Measurements from ENCODE around the gene TEX14.
A peak's percentile ranks its signal among the peaks of the same experiment; 100 is the strongest.

DNA sequence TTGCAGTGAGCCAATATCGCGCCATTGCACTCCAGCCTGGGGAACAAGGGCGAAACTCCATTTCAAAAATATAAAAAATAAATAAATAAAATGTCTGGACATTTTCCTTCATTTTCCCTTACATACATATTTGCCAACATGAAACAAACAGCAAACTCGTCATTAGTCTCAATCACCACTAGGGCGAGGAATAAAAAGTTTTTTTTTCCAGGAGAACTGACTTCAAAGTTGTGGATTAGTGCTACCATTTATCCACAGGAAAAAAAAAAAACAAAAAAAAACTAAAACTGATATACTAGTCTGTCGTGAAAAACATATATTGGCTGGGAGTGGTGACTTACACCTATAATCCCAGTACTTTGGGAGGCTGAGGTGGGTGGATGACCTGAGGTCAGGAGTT, 100.4 kb downstream of the TEX14 start:
- TF ChIP-seq, protein P1, sequence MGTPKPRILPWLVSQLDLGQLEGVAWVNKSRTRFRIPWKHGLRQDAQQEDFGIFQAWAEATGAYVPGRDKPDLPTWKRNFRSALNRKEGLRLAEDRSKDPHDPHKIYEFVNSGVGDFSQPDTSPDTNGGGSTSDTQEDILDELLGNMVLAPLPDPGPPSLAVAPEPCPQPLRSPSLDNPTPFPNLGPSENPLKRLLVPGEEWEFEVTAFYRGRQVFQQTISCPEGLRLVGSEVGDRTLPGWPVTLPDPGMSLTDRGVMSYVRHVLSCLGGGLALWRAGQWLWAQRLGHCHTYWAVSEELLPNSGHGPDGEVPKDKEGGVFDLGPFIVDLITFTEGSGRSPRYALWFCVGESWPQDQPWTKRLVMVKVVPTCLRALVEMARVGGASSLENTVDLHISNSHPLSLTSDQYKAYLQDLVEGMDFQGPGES (IDR thresholded peaks at IDR 0.05; ENCODE audit: low read depth, low read length) = no peak
- TF ChIP-seq, protein P2, sequence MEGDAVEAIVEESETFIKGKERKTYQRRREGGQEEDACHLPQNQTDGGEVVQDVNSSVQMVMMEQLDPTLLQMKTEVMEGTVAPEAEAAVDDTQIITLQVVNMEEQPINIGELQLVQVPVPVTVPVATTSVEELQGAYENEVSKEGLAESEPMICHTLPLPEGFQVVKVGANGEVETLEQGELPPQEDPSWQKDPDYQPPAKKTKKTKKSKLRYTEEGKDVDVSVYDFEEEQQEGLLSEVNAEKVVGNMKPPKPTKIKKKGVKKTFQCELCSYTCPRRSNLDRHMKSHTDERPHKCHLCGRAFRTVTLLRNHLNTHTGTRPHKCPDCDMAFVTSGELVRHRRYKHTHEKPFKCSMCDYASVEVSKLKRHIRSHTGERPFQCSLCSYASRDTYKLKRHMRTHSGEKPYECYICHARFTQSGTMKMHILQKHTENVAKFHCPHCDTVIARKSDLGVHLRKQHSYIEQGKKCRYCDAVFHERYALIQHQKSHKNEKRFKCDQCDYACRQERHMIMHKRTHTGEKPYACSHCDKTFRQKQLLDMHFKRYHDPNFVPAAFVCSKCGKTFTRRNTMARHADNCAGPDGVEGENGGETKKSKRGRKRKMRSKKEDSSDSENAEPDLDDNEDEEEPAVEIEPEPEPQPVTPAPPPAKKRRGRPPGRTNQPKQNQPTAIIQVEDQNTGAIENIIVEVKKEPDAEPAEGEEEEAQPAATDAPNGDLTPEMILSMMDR (IDR thresholded peaks at IDR 0.05) = peak; percentile 39
- no peak for TF ChIP-seq YY1 (IDR thresholded peaks at IDR 0.05; ENCODE audit: low read depth)
- no peak for TF ChIP-seq SIN3A (IDR thresholded peaks at IDR 0.05; ENCODE audit: borderline replicate concordance, low read depth, low read length)
- no peak for TF ChIP-seq POLR2AphosphoS5 (IDR thresholded peaks at IDR 0.05; ENCODE audit: low read depth, low read length)
- no peak for TF ChIP-seq JUND (IDR thresholded peaks at IDR 0.05)
- no peak for TF ChIP-seq TCF12 (IDR thresholded peaks at IDR 0.05)
- no peak for TF ChIP-seq MXI1 (IDR thresholded peaks at IDR 0.05; ENCODE audit: low read depth, low read length)
- TF ChIP-seq FOXM1 (IDR thresholded peaks at IDR 0.05; ENCODE audit: low read depth) = no peak
- TF ChIP-seq, protein P3, sequence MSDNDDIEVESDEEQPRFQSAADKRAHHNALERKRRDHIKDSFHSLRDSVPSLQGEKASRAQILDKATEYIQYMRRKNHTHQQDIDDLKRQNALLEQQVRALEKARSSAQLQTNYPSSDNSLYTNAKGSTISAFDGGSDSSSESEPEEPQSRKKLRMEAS (IDR thresholded peaks at IDR 0.05; ENCODE audit: low read depth) = no peak
- no peak for TF ChIP-seq NRF1 (IDR thresholded peaks at IDR 0.05; ENCODE audit: low read depth, low read length)
- no peak for TF ChIP-seq GABPA (IDR thresholded peaks at IDR 0.05; ENCODE audit: low read depth)
- no peak for TF ChIP-seq EP300 (IDR thresholded peaks at IDR 0.05; ENCODE audit: borderline replicate concordance in 1 of 2, low read depth in 1 of 2, low read length in 1 of 2)
- TF ChIP-seq, protein P4, sequence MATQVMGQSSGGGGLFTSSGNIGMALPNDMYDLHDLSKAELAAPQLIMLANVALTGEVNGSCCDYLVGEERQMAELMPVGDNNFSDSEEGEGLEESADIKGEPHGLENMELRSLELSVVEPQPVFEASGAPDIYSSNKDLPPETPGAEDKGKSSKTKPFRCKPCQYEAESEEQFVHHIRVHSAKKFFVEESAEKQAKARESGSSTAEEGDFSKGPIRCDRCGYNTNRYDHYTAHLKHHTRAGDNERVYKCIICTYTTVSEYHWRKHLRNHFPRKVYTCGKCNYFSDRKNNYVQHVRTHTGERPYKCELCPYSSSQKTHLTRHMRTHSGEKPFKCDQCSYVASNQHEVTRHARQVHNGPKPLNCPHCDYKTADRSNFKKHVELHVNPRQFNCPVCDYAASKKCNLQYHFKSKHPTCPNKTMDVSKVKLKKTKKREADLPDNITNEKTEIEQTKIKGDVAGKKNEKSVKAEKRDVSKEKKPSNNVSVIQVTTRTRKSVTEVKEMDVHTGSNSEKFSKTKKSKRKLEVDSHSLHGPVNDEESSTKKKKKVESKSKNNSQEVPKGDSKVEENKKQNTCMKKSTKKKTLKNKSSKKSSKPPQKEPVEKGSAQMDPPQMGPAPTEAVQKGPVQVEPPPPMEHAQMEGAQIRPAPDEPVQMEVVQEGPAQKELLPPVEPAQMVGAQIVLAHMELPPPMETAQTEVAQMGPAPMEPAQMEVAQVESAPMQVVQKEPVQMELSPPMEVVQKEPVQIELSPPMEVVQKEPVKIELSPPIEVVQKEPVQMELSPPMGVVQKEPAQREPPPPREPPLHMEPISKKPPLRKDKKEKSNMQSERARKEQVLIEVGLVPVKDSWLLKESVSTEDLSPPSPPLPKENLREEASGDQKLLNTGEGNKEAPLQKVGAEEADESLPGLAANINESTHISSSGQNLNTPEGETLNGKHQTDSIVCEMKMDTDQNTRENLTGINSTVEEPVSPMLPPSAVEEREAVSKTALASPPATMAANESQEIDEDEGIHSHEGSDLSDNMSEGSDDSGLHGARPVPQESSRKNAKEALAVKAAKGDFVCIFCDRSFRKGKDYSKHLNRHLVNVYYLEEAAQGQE (IDR thresholded peaks at IDR 0.05; ENCODE audit: low read depth, low read length) = no peak

All from SK-N-SH (cell line).